Stimulated activated CD4-positive, alpha-beta T cell treated with anti-CD3 and anti-CD28 coated beads, Interleukin-1b, Interleukin-23, amount 100 ng/mL, for 24 hours (primary cell): ENCODE results near the gene C10orf143.

Experiments
- DNase-seq, 4 experiments: peaks; one replicate each; pipeline ENCODE4 v3.0.0-alpha.2; 2020; ENCODE audit warnings: low read depth in 4 of 4, low spot score in 1 of 4

C10orf143 gene

DNA sequence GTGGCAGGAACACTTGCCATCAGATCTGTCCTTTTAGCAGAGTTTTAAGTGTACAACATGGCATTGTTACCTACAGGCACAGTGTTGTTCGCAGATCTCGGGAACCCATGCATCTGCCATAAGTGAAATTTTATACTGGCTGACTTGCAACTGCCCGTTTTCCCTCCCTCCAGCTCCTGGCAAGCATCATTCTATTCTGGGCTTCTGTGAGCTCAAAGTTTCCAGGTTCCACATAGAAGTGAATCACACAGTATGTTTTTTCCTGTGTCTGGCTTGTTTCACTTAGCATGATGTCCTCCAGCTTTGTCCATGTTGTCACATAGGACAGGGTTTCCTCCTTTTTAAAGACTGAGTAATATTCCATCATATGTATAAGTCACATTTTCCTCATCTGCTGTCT is 56.6 kb downstream of the C10orf143 start:
- DNase-seq = no peak

DNA sequence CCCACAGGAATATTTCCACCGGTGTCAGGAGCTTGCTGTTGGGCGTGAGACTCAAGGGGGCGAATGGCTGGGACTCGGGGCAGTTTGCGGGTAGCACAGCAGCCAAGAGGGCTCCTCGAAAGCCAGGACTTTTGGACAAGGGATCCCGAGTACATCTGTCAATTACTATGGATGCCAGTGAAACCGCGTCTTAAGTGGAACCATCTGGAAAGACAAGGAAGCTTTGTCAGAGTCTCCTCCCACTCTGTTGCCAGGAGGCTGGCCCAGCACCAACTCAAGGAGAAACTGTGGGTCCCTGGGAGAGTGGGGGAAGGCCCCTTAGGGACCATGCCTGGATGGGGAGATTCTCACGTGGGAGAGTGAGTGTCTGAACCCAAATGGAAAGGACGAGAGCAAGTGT is 57.1 kb downstream of the C10orf143 start:
- no peak for DNase-seq

DNA sequence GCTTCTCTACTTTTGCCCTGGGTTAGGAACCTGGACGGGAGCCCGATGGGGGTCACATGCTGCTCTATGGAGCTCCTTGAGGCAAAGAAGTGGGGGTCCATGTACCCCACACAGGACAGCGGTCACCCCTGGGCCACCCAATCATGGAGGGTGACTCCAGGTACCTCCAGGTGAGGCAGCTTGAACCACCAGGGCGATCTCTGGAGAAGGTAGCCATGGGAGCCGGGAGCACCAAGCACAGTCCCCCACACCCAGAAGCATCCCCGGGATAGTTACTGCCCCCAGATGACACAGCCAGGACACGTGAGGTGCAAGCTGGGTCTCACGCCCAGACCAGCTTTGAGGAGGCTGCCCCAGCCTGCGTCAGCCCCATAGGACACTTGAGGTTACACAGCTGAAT is 58.4 kb downstream of the C10orf143 start:
- DNase-seq = no peak

DNA sequence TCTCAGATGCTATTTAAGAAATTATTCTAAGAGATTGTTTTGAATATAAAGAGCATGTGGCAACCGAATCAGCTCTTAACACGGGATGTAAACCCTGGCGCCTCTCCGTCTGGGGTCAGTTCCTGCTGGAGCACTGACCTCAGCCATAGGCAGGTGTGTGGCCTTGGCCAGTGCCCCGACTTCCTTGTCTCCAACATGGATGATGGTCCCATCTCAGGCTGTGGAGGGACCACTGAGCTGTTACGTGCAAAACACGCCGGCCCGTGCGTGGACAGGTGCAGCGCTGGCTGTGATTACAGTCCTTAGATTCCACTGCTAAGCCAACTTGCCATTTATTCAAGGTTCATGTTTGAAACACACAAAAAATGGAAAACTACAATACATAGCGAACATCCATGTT is 59.9 kb downstream of the C10orf143 start:
- no peak for DNase-seq

DNA sequence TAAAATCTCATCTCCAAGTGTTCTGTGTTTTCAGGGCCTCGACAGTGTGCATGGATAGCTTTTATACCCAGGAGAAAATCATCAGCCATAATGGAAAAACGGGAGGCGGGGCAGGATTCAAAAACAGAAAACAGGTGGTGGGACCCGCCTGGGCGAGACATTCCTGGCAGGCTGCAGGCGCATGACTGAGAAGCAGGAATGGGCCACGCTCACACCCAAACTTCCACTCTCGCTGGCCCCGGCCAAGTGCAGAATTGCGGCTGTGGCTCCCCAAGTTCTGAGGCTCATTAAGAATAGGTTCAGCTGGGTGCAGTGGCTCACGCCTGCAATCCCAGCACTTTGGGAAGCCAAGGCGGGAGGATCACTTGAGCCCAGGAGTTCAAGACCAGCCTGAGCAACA is 60.6 kb downstream of the C10orf143 start:
- DNase-seq = no peak

DNA sequence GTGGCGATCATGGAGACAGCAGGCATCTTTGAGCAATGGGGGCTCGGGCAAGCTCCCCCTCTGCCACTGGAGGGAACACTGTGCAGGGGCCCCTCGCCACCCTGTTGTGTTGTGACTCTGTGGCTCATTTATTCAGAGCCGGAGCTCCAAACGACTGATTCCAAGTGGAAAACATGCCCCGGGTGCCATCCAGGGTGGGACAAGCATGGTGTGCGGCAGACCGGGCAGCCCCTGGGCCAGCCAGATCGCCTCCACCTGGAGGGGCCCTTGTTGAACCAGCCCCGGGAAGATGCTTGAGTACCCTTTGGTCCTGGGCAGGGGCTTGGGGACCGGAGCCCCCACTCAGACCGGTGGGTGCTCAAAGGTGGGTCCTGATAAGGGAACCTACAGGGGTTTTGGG is 61.4 kb downstream of the C10orf143 start:
- DNase-seq = no peak

DNA sequence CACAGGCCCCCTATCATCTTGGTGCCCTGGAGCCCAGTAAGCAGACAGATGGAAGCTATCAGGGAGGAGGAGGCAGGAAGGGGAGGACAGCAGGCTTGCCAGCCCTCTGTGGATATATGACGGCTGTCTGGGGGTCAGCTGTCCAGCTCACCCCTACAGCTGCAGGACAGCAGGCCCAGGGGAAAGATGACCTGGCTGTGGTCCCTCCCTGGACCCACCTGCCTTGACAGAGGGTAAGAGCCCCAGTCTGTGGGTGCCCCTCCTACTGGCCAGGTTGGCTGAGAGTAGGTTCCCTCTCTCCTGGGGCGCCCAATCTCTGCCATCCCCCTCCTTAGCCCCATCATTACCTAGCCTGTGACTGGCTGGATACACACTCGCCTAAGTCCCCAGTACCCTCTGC is 62.5 kb downstream of the C10orf143 start:
- no peak for DNase-seq

DNA sequence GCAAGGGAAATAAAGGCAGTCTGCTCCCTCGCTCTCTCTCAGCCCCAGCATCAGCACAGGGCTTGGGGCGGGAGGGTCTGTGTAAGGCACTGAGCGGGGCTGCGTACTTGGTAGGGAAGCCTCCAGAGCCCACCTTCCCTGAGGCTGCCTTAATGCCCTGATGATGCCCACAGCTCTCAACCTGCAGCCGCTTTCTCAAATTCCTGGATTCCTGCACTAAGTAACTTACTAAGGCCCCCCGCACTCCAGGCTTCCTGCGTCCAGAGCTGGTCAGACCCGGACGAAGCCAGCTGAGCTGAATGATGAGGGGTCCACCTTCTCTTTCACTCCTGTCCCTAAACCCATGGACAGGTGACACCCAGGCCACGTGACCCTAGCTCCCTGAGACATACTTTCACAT is 63.3 kb downstream of the C10orf143 start:
- DNase-seq = no peak

DNA sequence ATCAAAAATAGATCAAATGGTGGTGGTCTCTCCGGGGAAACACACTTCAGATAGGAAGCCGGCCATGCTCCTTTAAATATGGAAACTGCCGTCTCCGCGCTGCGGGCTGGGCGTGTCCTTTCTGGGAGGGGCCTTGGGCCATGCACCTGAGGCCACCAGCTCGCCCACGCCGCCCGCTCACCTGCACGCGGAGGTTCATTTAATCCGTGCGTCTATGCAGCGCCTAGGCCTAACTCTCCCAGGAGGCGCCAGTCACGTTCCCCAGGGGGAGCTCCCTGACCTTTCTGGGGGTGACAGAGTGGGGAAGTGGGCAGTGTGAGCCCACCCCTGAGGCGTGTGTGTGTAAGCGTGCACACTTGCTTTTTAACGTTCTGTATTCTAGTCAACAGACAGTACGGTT is 64.0 kb downstream of the C10orf143 start:
- DNase-seq = no peak

DNA sequence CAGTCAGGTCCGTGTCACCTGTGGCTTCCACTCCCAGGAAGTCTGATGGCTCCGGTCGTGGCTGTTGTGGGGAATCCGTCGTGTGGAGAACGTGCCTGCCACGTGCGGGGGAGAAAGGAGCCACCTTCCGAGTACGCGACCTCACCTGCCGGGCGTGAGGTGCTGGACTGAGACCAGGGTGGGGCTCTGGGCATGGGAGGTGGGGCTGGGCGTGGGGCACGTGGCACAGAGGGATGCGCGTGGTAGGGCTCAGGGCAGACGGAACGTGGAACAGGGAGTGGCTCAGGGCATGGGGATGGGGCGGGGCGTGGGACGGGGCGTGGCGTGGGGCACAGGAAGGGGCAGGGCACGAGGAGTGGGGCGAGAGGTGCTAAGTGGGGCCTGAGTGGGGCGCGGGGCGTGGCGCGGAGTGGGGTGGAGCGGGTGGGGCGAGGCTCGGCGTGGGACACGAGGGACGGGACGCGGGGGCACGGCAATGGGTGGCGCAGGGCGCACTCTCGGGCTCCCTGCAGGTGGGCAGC is 64.8 kb downstream of the C10orf143 start:
- DNase-seq = no peak

DNA sequence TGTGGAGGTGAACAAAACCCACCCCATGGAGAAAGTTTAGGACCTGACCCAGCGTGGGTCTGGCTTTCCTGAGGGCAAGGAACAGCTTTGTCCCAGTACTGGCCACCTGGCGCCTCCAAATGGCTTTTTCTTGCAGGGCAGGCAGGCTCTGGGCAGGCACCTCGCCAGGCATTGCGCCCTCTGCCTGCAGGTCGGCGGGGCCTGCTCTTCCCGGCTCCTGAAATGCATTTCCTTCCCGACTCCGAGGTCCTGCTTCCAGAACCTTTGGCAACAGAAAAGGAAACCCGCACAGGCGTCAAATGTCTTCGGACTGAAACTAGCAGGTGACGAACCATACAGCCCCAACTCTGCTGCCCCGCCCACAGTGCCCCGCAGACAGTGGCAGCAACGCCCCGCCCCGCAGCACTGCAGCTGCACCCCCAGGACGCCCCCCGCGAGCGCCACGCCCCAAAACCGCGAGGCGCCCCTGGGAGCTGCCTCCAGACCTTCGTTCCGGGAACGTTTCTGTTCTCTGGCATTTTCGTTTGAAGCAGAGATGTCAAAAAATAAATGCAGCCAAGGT is 65.5 kb downstream of the C10orf143 start:
- DNase-seq = no peak

DNA sequence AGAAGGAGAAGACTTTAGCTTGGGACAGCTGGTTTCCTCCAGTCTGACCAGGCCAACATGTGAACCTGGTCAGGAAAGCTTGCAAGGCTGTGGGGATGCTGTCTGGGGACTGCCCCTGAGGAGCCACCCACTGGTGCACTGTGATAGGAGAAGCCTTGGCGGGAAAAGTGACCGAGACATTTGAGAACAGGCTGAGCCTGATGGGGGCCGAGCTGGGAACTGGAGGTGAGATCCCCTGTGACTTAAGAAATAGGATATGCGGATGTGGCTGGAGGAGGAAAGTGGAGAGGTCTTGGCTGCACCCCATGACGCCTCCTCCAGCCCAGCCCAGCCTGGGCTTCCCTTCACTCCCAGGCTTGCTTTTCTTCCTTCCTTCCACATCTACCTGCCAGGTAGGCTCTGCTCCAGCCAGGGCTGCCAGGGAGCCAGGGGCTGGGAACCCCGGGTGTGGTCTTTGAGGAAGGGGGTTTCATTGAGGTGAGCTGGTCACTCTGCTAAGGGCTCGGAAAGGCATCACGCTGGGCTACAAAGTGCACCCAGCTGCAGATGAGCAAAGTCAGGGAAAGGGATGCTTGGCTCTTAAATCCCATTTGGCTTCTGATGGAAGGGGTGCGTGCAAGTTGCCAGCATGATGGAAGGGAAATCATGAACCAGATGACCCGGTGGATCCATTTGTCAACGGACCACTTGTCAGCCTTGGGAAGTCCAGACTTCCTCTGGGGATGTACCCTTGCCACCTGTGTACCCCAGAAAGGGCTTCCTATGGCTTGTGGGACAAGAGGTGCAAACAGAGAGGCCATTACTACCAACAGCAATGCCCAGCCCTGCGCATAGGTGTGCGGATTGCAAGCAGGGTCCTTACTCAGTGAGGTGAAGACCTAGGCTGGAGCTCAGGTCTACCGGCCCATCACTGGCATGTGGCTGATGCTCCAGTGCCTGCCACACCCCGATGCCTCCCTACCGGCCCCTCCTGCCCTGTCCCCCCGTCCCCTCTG is 66.3 kb downstream of the C10orf143 start:
- no peak for DNase-seq

DNA sequence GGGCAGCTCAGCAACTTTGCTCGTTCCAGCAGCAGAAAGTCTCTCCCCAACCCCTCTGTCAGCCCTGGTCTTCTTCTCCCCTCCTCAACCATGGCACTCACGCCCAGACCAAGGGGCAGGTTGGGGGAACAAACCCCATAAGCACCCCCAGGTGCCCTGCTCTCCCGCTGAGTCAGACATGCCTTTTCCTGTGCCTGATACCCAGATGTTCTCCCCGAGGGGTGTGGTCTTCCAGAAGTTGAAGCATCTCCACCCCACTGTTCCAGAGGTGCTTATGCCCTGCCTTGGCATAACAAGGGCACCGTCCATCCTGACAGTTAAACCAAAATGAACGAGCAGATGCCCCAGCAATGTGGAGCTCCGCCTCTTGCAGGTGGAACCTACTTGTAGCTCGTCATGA is 67.1 kb downstream of the C10orf143 start:
- DNase-seq = no peak

DNA sequence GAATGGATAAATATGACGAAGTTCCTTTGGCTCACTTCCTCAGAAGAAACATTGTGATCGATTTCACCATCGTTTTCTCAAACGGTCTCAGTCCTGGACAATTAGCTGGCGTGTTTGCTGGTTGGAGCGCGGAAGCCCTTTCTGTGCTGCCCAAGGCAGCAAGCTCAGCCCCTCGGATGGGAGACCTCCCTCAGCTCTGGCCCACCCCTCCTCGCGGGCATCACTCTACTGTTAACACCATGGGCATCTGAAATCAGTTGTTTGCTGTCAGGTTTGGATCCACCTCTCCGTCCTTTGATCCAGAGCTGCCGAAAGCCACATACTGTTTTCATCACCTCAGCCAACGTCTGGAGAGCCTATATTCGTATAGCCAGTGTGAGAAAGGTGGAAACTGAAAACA is 68.2 kb downstream of the C10orf143 start:
- no peak for DNase-seq

DNA sequence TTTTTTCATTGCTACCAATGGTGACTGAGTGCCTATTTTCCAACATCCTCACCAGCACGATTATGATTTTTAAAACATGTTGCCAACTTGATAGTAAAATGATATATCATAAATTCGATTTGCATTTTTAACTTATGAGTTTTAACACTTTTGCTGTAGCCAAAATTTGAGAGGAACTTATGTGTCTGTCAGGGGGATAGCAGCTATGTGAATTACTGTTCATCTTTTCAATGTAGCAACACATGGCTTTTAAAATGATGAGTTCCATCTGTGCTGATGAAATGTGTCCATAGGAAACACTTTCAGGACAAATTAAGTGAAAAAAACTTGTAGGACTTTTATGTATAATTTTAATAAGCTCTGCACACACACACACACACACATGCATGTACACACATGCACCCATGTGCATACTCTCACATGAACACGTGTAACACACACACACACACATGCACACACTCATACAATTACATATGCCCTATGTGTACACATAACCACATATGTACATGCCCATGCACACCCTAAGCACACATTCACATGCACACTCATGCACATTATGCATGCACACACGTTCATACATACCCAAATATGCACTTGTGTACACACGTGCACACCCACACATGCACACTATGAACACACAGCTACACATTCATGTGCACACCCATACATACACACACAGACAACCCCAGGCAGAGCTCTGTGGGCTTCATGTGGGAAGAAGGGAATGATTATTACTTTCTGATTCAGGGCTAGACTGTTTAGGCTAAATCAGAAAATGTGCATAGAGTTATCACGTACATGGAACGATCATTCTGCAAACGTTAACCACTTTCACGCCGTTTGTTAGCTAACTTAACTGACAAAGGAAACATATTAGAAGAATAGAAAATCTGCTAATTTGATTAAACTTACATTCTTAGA is 68.9 kb downstream of the C10orf143 start:
- no peak for DNase-seq

DNA sequence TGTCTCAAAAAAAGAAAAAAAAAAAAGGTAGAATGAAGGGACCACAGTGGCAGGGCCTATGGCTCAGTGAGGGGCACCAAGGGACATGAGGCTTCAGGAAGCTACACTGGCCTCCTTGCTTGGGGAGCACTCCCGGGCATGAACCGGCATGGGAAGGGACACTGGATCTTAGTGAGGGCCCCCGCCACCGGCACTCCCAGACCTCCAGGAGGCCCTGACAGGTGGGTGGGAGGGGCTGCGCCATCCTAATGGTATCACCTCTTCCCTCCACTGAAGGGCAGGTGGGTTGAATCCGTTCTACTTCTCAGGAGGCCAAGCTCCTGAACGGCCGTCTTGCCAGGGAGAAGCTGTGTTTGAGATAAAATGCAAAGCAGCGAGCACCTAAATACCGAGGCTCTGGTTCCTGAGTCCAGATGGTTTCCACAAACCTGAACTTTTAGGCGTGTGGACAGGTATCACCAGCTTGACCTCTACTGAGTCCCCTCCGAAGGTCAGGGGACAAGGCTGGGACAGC is 69.8 kb downstream of the C10orf143 start:
- no peak for DNase-seq

DNA sequence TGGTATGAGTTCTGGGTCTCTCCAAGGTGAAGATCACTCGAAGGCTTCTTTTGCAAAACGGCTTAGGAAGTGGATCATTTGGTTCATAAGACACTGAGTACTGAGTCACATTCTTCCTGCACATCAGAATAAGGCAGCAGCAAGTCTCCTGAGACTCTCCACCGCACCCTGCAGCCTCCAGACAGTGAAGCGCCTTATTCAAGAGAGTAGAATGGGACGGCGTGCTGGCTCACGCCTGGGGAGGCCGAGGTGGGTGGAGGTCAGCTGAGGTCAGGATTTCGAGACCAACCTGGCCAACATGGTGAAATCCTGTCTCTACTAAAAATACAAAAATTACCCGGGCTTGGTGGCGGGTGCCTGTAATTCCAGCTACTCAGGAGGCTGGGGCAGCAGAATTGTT is 70.3 kb downstream of the C10orf143 start:
- DNase-seq = no peak

DNA sequence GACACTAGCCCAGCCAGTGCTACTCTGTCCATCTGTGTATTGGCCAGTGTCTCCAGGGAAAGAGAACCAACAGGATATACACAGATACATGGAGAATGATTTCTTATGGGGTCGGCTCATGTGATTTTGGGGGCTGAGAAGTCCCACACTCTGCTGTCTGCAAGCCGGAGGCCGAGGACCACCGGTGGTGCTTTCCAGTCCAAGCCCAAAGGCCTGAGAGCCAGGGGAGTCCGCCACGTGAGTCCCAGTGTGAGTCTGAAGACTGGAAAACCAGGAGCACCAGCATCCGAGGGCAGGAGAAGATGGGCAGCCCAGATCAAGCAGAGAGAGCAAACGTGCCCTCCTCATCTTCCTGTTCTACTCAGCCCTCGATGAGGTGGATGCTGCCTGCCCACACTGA is 71.5 kb downstream of the C10orf143 start:
- no peak for DNase-seq

DNA sequence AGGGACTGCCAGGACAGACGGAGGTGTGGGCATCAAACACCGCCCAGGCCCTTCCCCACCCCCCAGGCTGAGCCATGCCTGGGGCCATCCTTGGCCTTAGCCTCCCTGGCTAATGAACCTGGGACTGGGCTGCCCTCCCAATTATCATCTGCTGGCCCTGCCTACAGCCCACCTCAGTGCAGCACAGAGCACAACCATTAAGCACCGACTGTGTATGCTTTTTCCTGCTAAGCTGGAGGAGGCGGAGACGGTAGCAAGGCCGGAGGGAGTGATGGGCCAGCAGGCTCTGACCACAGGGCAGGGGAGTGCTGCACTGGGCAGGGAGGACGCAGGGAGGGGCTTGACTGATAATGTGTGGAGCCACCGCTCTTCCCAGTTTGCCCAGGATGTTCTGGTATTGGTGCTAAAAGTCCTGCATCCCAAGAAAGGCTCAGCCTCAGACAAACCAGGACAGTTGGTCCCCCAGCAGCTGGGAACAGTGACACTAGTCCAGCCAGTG is 72.0 kb downstream of the C10orf143 start:
- DNase-seq = no peak

DNA sequence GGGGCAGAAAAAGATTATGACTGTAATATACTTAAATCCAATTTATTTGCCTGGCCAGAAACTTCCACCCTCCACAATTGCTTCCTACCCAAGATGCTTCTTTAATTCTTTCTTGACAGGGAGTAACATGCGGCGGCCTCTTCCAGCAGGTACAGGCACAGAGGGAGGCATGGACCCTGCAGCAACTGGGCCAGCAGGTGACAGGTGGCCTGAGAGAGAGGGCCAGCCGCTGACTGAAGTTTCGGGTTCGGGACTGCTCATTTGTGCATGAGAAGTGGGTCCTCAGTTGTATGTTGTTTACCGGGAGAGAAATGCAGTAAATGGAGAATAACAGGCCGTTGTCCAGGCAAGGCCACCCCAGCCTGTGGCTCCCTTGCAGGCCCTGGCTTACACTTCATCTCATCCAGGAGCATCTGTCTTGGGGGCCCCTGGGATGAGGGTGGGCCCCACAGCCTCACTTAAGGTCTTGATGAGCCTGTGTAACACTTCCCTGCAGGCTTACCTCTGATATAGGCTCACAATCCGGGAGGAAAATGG is 72.5 kb downstream of the C10orf143 start:
- no peak for DNase-seq

DNA sequence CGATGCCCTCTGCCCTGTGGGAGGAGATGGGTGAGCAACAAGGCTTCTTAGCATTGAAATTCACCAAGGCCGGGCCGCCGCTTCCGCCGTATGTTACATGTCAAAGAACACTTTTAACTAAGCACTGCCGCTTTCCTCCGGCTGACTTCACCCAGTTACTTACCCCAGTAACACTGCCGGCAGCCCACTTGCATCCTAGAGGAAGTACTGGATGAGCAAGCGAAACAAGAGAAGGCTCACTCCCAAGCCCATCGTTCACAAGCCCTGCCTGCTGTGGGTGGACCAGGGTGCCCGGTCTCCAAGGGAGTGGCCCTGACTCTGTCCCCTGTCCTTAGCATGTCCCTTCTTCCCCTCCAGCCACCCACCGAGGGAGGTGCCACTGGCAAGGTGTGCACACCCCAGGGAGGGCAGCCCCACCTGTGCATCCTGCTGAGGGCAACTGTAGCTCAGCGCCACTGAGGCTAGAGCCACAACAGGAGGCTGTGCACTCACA is 73.4 kb downstream of the C10orf143 start:
- no peak for DNase-seq
